Mesendoderm (in vitro differentiated cells): ENCODE results near the gene FMO5.

Experiments
- DNase-seq: peaks from one replicate; pipeline ENCODE4 v3.0.0; 2013
- H2AK5ac ChIP-seq: 2 replicates; pipeline ENCODE4 v1.6.1; 2013; ENCODE audit warnings: low read length, inconsistent platforms
- H2BK120ac ChIP-seq: 2 replicates; pipeline ENCODE4 v1.6.1; 2013; ENCODE audit warnings: low read depth, mild to moderate bottlenecking, low read length, moderate library complexity, mixed read lengths
- H2BK15ac ChIP-seq: replicated peaks from 2 replicates; pipeline ENCODE4 v1.6.1; 2013; ENCODE audit warnings: low read depth, mild to moderate bottlenecking, moderate library complexity
- H2BK5ac ChIP-seq: 2 replicates; pipeline ENCODE4 v1.6.1; 2013; ENCODE audit warnings: low read length, inconsistent platforms
- H3K18ac ChIP-seq: 2 replicates; pipeline ENCODE4 v1.6.1; 2013; ENCODE audit warnings: mild to moderate bottlenecking, low read length, mixed read lengths
- H3K23ac ChIP-seq: one replicate; pipeline ENCODE4 v1.6.1; 2013; ENCODE audit warnings: low read length
- H3K27ac ChIP-seq: 2 replicates; pipeline ENCODE4 v1.5.1; 2013; ENCODE audit warnings: low read depth, mild to moderate bottlenecking, inconsistent platforms, low read length, moderate library complexity
- H3K27me3 ChIP-seq: 2 replicates; pipeline ENCODE4 v1.6.1; 2013; ENCODE audit warnings: low read length, control low read depth, mild to moderate bottlenecking, inconsistent platforms; ENCODE audit not compliant: insufficient read depth, poor library complexity
- H3K36me3 ChIP-seq: 2 replicates; pipeline ENCODE4 v1.6.1; 2013; ENCODE audit warnings: low read length, inconsistent platforms; ENCODE audit not compliant: control insufficient read depth, insufficient read depth
- H3K4ac ChIP-seq: one replicate; pipeline ENCODE4 v1.6.1; 2013; ENCODE audit warnings: low read depth, mild to moderate bottlenecking, low read length, moderate library complexity
- H3K4me1 ChIP-seq: 2 replicates; pipeline ENCODE4 v1.6.1; 2013; ENCODE audit warnings: low read depth, low read length, inconsistent platforms; ENCODE audit not compliant: control insufficient read depth
- H3K4me2 ChIP-seq: 2 replicates; pipeline ENCODE4 v1.6.1; 2013; ENCODE audit warnings: low read length
- H3K4me3 ChIP-seq: 2 replicates; pipeline ENCODE4 v1.5.1; 2013; ENCODE audit warnings: mild to moderate bottlenecking, low read length
- H3K56ac ChIP-seq: one replicate; pipeline ENCODE4 v1.6.1; 2013; ENCODE audit warnings: low read length
- H3K79me1 ChIP-seq: 2 replicates; pipeline ENCODE4 v1.6.1; 2013; ENCODE audit warnings: low read length, inconsistent platforms
- H3K79me2 ChIP-seq: 2 replicates; pipeline ENCODE4 v1.6.1; 2013; ENCODE audit warnings: mild to moderate bottlenecking, low read length; ENCODE audit not compliant: control insufficient read depth, insufficient read depth
- H3K9ac ChIP-seq: 2 replicates; pipeline ENCODE4 v1.6.1; 2013; ENCODE audit warnings: low read length, inconsistent platforms
- H4K5ac ChIP-seq: one replicate; pipeline ENCODE4 v1.6.1; 2013; ENCODE audit warnings: low read length
- H4K8ac ChIP-seq: one replicate; pipeline ENCODE4 v1.6.1; 2013; ENCODE audit warnings: low read depth, mild to moderate bottlenecking, control low read depth, low read length, moderate library complexity
- WGBS: extraction: QIAGEN DNeasy Blood & Tissue Kit; methylation state at CpG from one replicate; pipeline ENCODE4 v1.1.7; 2013; ENCODE audit warnings: low lambda C conversion rate, missing lambda C conversion rate; ENCODE audit not compliant: insufficient coverage; ENCODE audit errors: extremely low coverage; 5-methylcytosine and 5-hydroxymethylcytosine counted together

Gene FMO5

DNA sequence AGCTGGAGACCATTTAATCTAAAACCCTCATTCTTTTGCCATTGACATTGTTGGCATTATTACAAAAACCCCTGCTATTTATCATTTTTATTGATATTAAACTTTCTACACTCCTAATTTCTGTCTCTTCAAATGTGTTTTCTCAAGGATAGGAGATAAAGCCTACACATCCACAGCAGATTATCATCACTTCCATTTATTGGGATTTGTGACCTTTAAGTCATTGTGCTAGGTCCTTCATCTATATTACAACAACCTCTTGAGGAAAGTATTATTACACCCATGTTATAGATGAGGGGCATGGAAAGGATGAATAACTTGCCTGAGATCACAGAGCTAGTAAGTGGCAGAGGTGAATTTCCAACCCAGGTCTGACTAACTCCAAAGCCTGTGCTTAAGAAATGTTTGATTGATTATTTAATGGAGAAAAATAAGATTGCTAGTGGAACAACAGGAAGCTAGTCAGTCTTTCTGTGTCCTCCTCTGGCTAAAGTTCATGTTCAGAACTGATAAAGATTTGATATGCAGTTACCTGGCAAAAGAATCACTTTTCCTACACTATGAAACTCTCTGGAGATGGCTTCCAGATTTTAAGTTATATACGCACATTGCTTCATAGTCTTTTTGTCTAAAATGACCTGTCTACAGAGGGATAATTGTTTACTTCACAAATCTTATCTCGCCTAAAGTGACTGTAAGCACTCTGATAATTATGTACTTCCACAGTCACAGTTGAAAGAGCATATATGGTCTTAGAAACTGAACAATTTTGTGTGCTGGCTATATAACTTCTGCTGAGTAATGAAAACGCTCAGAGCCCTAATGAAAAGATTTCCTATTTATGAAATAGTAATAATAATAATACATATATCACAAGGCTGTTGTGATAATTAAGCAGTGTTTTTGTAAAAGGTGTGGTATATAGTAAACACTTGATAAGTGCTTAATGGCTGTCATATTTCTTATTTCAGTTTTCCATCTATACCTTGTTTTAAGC is 15.0 kb downstream of the FMO5 start:
- Histone ChIP-seq H3K18ac (no peak overlapping the region), H3K36me3 (no peaks in the 10 kb centered on the region), H3K27me3 (no peaks in the 10 kb centered on the region), H3K4me1 (no peaks in the 10 kb centered on the region), H2BK120ac (no peak overlapping the region), H3K4me3 (no peak overlapping the region), H3K4me2 (no peak overlapping the region), H3K79me1 (no peaks in the 10 kb centered on the region), H2BK15ac (no peak overlapping the region), H3K27ac (no peak overlapping the region), H4K5ac (no peak overlapping the region), H2AK5ac (no peak overlapping the region), H4K8ac (no peak overlapping the region), H3K56ac (no peak overlapping the region), H3K4ac (no peak overlapping the region), H3K23ac (no peak overlapping the region), H2BK5ac (no peak overlapping the region), H3K9ac (no peak overlapping the region), H3K79me2 (no peaks in the 10 kb centered on the region)
- WGBS: no CpG with 5 or more reads among the region's 3 CpGs
- DNase-seq: no peak

DNA sequence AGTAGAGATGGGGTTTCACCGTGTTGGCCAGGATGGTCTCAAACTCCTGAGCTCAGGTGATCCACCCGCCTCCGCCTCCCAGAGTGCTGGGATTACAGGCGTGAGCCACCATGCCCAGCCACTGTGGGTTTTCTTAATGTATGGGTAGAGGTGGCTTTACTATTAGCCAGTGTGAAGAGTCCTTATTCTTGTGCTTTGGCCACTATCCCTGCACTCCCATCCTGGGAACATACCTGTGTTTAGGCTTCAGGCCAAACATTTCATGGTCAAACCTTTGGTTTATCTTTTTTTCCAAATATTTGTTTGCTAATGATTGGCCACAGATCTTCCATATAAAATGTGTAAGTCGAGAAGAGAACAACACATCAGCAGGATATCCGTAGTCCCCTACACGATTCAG is 16.5 kb downstream of the FMO5 start:
- Histone ChIP-seq H3K9ac (no peak overlapping the region), H3K4ac (no peak overlapping the region), H2BK15ac (no peak overlapping the region), H3K27ac (no peak overlapping the region), H4K8ac (no peak overlapping the region), H2AK5ac (no peak overlapping the region), H3K18ac (no peak overlapping the region), H2BK5ac (no peak overlapping the region), H3K36me3 (no peaks in the 10 kb centered on the region), H3K4me3 (no peak overlapping the region), H3K27me3 (no peaks in the 10 kb centered on the region), H3K79me1 (no peaks in the 10 kb centered on the region), H3K4me2 (no peak overlapping the region), H3K23ac (no peak overlapping the region), H2BK120ac (no peak overlapping the region), H3K56ac (no peak overlapping the region), H3K79me2 (no peaks in the 10 kb centered on the region), H3K4me1 (no peaks in the 10 kb centered on the region), H4K5ac (no peak overlapping the region)
- no CpG with 5 or more reads among the region's 7 CpGs for WGBS
- DNase-seq: no peak

GRCh38 chr1:147207192-147207591 is 17.9 kb downstream of the FMO5 start:
- WGBS: no CpG with 5 or more reads among the region's 1 CpG
- Histone ChIP-seq H4K5ac (no peak overlapping the region), H4K8ac (no peak overlapping the region)

GRCh38 chr1:147204080-147204479 is 21.1 kb downstream of the FMO5 start:
- no peak overlapping the region for H3K4me2 ChIP-seq
- no peak overlapping the region for H2BK120ac ChIP-seq
- no peak overlapping the region for H3K9ac ChIP-seq
- no peak overlapping the region for H3K4ac ChIP-seq
- no peak for DNase-seq
- no CpG with 5 or more reads among the region's 3 CpGs for WGBS
- H3K18ac ChIP-seq: no peak overlapping the region
- H4K8ac ChIP-seq: no peak overlapping the region
- H3K36me3 ChIP-seq: no peaks in the 10 kb centered on the region
- no peaks in the 10 kb centered on the region for H3K79me2 ChIP-seq
- H3K27ac ChIP-seq: no peak overlapping the region
- H3K79me1 ChIP-seq: no peaks in the 10 kb centered on the region
- no peak overlapping the region for H2AK5ac ChIP-seq
- no peak overlapping the region for H4K5ac ChIP-seq
- H3K4me1 ChIP-seq: no peaks in the 10 kb centered on the region
- no peak overlapping the region for H3K56ac ChIP-seq
- no peaks in the 10 kb centered on the region for H3K27me3 ChIP-seq
- H2BK15ac ChIP-seq: no peak overlapping the region
- H2BK5ac ChIP-seq: no peak overlapping the region
- no peak overlapping the region for H3K23ac ChIP-seq
- no peak overlapping the region for H3K4me3 ChIP-seq

More at GRCh38 chr1:147207192-147207591, 17.9 kb downstream of the FMO5 start:
- Histone ChIP-seq H3K27ac (no peak overlapping the region), H3K36me3 (no peaks in the 10 kb centered on the region), H3K9ac (no peak overlapping the region), H2BK120ac (no peak overlapping the region), H2BK5ac (no peak overlapping the region), H3K23ac (no peak overlapping the region), H3K79me2 (no peaks in the 10 kb centered on the region), H3K56ac (no peak overlapping the region), H3K4me3 (no peak overlapping the region), H3K27me3 (no peaks in the 10 kb centered on the region), H2AK5ac (no peak overlapping the region), H3K79me1 (no peaks in the 10 kb centered on the region), H3K4me2 (no peak overlapping the region), H3K4me1 (no peaks in the 10 kb centered on the region), H3K4ac (no peak overlapping the region), H2BK15ac (no peak overlapping the region), H3K18ac (no peak overlapping the region)
- no peak for DNase-seq

DNA sequence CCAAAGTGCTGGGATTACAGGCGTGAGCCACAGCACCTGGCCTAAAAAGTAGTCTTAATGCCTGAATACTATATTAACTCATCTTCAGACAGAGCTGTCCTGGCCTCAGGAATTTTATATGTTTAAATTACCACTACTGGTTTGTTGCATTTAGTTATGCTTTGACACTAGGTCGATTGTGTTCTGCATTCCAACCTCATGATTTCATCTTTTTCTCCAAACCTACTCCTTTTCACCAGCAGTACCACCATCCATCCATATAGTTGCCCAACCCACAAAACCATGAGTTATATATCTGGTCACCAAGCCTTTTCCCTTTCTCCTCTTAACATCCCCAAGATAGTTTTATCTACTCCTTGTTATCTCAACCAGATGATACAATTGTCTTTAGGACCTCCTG is 22.6 kb downstream of the FMO5 start:
- Histone ChIP-seq H4K5ac (no peak overlapping the region), H3K4ac (no peak overlapping the region), H3K23ac (no peak overlapping the region), H3K79me2 (no peaks in the 10 kb centered on the region), H3K36me3 (no peaks in the 10 kb centered on the region), H3K18ac (no peak overlapping the region), H3K79me1 (no peaks in the 10 kb centered on the region), H3K27me3 (no peaks in the 10 kb centered on the region), H2AK5ac (no peak overlapping the region), H3K4me2 (no peak overlapping the region), H3K56ac (no peak overlapping the region), H3K4me1 (no peaks in the 10 kb centered on the region), H4K8ac (no peak overlapping the region), H3K4me3 (no peak overlapping the region), H2BK120ac (no peak overlapping the region), H2BK15ac (no peak overlapping the region), H3K9ac (no peak overlapping the region), H2BK5ac (no peak overlapping the region), H3K27ac (no peak overlapping the region)
- DNase-seq: no peak
- WGBS: no CpG with 5 or more reads among the region's 2 CpGs
